ENCODE results near the gene SLC25A47. TPM values are rescaled to one million over a fixed set of nuclear protein-coding genes. Genes with fewer than 3 reads are reported as not detected.

The SLC25A47 gene
- total RNA-seq, 1 donor = not detected

GRCh38 chr14:100376751-100377171 is 53.6 kb downstream of the SLC25A47 start:
- peak overlapping the region; percentile 88 for H3K4me3 ChIP-seq (ENCODE audit: low read depth, low read length)
- TF ChIP-seq CTCF (IDR thresholded peaks at IDR 0.05; ENCODE audit: insufficient read depth, low read length) = peak; percentile 47
- peak; percentile 38 for DNase-seq (ENCODE audit: low read depth)

Small RNAs within 50 kb of the gene (small RNA-seq; reads per million reads assigned to genes)
- not detected for gene AL157871.3
- gene MIR345 = 1.2 reads per million, percentile 44 among the genes with 10 or more reads in this experiment
- gene RN7SL523P = not detected

Other genes with a start within 250 kb of the SLC25A47 start
- 0.16 TPM in 1 of 2 replicates, not detected in the other for gene DEGS2, start 163.7 kb upstream of the SLC25A47 start, total RNA-seq (ENCODE audit: low replicate concordance)
- 43.3 and 47.3 TPM in 2 replicates for gene YY1, start 84.2 kb upstream of the SLC25A47 start, total RNA-seq (ENCODE audit: low replicate concordance)
- gene SLC25A29, start 16.9 kb upstream of the SLC25A47 start, total RNA-seq (ENCODE audit: low replicate concordance) = 10.4 and 11.5 TPM in 2 replicates
- gene WDR25, start 53.1 kb downstream of the SLC25A47 start, total RNA-seq (ENCODE audit: low replicate concordance) = 15.7 and 21.1 TPM in 2 replicates